Activated naive CD8-positive, alpha-beta T cell (primary cell): ENCODE measurements around the gene DDAH1.
"Not testable (repeated sequence)": the region's sequence is repeated elsewhere in the genome, so short reads cannot be mapped to it uniquely, and the experiment has no call there.

Experiments used
- H3K27ac Mint-ChIP-seq: one replicate; pipeline ENCODE4 v1.8.0; 2021; ENCODE audit warnings: mixed read lengths
- H3K27me3 Mint-ChIP-seq: one replicate; pipeline ENCODE4 v1.8.0; 2021; ENCODE audit warnings: mixed read lengths
- H3K36me3 Mint-ChIP-seq: one replicate; pipeline ENCODE4 v1.8.0; 2021; ENCODE audit warnings: mixed read lengths
- H3K4me1 Mint-ChIP-seq: one replicate; pipeline ENCODE4 v1.8.0; 2021; ENCODE audit warnings: low read depth, mixed read lengths
- H3K4me3 Mint-ChIP-seq: one replicate; pipeline ENCODE4 v1.8.0; 2021; ENCODE audit warnings: mild to moderate bottlenecking, mixed read lengths
- H3K9me3 Mint-ChIP-seq: one replicate; pipeline ENCODE4 v1.8.0; 2021; ENCODE audit warnings: low read depth, mixed read lengths

The DDAH1 gene

DNA sequence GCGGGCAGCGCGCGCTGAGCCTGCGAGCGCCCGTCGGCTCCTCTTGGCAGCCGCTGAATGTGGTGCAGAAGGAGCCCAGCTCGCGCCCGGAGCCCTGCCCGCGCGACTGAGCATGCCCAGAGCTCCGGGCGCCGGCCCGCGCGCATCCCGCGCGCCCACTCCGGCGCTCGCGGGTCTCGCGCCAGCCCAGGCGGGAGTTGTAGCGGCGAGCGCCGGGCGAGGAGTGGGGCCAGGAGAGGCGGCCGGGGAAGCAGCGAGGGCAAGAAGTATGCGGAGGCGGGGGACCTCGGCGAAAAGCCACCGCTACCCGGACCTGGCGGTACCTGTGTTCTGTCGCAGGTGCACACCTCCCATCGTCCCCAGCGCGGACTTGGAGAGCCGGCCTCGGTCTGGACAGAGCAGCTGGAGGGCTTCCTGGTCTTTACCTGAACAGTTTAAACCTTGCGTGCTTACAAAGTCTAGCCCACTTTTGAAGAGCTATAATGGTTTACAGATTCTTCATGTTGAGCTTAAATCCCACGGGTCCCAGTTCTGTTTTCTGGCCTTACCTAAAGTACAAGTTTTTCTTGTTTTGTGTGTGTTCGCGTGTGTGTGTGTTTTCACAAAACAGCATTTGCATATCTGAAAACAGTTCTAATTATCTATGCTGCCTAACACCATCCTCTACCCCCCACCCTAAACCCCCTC, at the start of gene DDAH1:
Gene DDAH1, minus strand, starts transcription at position 61 of the 687 bp plus-strand sequence. CDS start 114 bp downstream, outside the sequence.
- peaks cover 9% of the 10 kb centered on the region for H3K4me1 Mint-ChIP-seq
- peaks cover 48% of the 10 kb centered on the region for H3K27me3 Mint-ChIP-seq
- H3K9me3 Mint-ChIP-seq: no peaks in the 10 kb centered on the region
- no peak within 1 kb of the TSS for H3K27ac Mint-ChIP-seq
- peak within 1 kb of the TSS; percentile 57 for H3K4me3 Mint-ChIP-seq
- H3K36me3 Mint-ChIP-seq: peaks cover 2% of the 10 kb centered on the region

GRCh38 chr1:85513998-85514397, 49.0 kb upstream of the DDAH1 start:
- H3K4me1 Mint-ChIP-seq, H3K27me3 Mint-ChIP-seq, H3K4me3 Mint-ChIP-seq, H3K27ac Mint-ChIP-seq, H3K9me3 Mint-ChIP-seq, H3K36me3 Mint-ChIP-seq: not testable (repeated sequence)

GRCh38 chr1:85504417-85504816, 39.5 kb upstream of the DDAH1 start:
- Mint-ChIP-seq H3K27ac (no peak overlapping the region), H3K4me1 (no peaks in the 10 kb centered on the region), H3K9me3 (no peaks in the 10 kb centered on the region), H3K4me3 (no peak overlapping the region), H3K36me3 (no peaks in the 10 kb centered on the region), H3K27me3 (peaks cover 13% of the 10 kb centered on the region)

GRCh38 chr1:85502625-85503083, 37.7 kb upstream of the DDAH1 start:
- no peaks in the 10 kb centered on the region for H3K4me1 Mint-ChIP-seq
- no peak overlapping the region for H3K4me3 Mint-ChIP-seq
- no peak overlapping the region for H3K27ac Mint-ChIP-seq
- H3K27me3 Mint-ChIP-seq: peaks cover 11% of the 10 kb centered on the region
- no peaks in the 10 kb centered on the region for H3K36me3 Mint-ChIP-seq
- H3K9me3 Mint-ChIP-seq: no peaks in the 10 kb centered on the region

DNA sequence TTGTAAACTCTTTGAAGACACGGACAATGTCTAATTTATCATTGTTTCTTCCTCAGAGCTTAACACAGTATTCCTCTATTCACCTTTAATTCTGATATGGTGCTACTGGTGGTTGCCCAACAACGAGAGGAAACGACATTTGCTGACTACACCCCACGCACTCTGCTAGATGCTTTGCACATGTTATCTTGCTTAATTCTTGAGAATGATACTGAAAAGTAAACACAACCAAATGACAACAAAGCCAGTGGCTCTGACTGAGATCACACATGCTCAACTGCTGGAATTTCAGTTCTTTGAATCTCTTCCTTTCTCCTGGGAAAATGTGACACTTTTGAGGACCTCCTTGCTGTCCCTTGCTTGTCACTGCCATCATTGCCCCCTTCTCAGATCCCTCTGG, 37.2 kb upstream of the DDAH1 start:
- H3K4me3 Mint-ChIP-seq: no peak overlapping the region
- peaks cover 11% of the 10 kb centered on the region for H3K27me3 Mint-ChIP-seq
- no peak overlapping the region for H3K27ac Mint-ChIP-seq
- H3K4me1 Mint-ChIP-seq: no peaks in the 10 kb centered on the region
- no peaks in the 10 kb centered on the region for H3K9me3 Mint-ChIP-seq
- H3K36me3 Mint-ChIP-seq: no peaks in the 10 kb centered on the region

- no peaks in the 10 kb centered on the region for H3K36me3 Mint-ChIP-seq
- no peak overlapping the region for H3K27ac Mint-ChIP-seq
- H3K27me3 Mint-ChIP-seq: peaks cover 8% of the 10 kb centered on the region
- no peaks in the 10 kb centered on the region for H3K9me3 Mint-ChIP-seq
- no peak overlapping the region for H3K4me3 Mint-ChIP-seq
- no peaks in the 10 kb centered on the region for H3K4me1 Mint-ChIP-seq
Observed at GRCh38 chr1:85501355-85501898, 36.5 kb upstream of the DDAH1 start.

DNA sequence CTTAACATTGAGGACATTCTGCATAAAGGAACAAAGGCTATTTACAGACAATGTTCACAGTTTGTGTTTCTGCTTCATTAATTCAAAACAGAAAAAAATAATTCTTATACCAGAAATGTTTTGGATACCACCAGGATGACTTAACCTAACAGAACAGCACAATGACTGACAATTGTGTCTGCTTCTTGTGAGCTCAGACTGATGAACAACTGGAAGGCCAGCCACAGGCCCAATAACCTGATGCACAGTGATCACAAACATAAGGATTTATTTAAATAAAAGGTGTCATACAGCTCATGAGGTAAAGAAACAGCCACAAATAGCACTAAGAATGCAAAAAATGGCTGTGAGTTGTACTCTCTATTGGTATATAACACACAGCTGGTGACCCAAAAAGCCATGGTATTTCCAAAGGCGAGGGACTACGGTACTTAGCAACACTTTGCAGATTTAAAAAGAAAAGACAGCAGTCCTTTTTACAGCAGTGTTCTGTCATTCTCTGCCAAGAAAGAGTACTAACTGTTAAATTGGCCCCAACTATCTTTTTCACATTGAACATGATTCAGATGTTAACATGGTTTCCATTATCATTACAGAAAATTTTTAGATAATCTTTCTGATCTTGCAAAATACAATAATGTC, 32.1 kb upstream of the DDAH1 start:
- no peaks in the 10 kb centered on the region for H3K4me1 Mint-ChIP-seq
- no peaks in the 10 kb centered on the region for H3K36me3 Mint-ChIP-seq
- H3K9me3 Mint-ChIP-seq: no peaks in the 10 kb centered on the region
- H3K4me3 Mint-ChIP-seq: no peak overlapping the region
- H3K27me3 Mint-ChIP-seq: peaks cover 3% of the 10 kb centered on the region
- no peak overlapping the region for H3K27ac Mint-ChIP-seq

DNA sequence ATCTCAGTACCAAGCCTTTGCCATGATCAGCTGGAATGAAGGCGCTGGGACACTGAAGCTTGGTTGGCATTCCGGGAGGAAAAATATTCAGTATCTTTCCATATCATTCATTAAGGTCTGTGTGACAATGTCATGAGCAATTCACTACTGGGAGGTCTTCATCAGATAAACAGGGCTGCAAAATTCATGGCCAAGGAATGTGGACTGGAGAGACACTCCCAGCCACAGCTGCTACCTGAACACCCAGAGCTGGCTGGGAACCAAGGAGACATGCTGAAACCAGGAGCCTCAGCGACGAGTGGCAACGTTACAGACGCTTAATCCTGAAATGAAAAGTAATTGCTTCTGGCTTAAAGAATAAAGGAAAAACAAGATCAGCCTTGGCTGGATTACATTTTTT, 30.6 kb upstream of the DDAH1 start:
- Mint-ChIP-seq H3K4me1 (no peaks in the 10 kb centered on the region), H3K27me3 (peaks cover 3% of the 10 kb centered on the region), H3K36me3 (no peaks in the 10 kb centered on the region), H3K27ac (no peak overlapping the region), H3K4me3 (no peak overlapping the region), H3K9me3 (no peaks in the 10 kb centered on the region)

DNA sequence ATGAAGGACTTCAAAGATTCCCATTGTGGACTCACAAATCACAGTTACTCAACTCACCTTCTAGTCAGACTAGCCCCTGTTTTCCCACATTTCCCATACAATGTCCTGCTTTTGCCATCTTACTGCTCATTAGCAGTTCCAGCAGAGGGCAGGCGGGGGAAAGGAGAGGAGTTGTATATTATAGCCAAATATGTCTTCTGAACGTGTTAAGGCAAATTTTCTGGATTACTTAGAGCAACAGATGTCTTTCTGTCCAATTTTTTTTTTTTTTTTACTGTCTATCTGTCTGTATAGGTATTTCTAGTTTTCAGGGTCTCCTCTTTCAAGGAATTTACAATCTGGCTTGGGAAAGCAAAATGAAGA, 29.9 kb upstream of the DDAH1 start:
- H3K27ac Mint-ChIP-seq: no peak overlapping the region
- no peaks in the 10 kb centered on the region for H3K9me3 Mint-ChIP-seq
- peaks cover 3% of the 10 kb centered on the region for H3K27me3 Mint-ChIP-seq
- no peak overlapping the region for H3K4me3 Mint-ChIP-seq
- no peaks in the 10 kb centered on the region for H3K36me3 Mint-ChIP-seq
- H3K4me1 Mint-ChIP-seq: no peaks in the 10 kb centered on the region

GRCh38 chr1:85494074-85494903, 29.3 kb upstream of the DDAH1 start:
- no peak overlapping the region for H3K27ac Mint-ChIP-seq
- no peaks in the 10 kb centered on the region for H3K4me1 Mint-ChIP-seq
- H3K4me3 Mint-ChIP-seq: no peak overlapping the region
- H3K36me3 Mint-ChIP-seq: no peaks in the 10 kb centered on the region
- peaks cover 3% of the 10 kb centered on the region for H3K27me3 Mint-ChIP-seq
- H3K9me3 Mint-ChIP-seq: no peaks in the 10 kb centered on the region

DNA sequence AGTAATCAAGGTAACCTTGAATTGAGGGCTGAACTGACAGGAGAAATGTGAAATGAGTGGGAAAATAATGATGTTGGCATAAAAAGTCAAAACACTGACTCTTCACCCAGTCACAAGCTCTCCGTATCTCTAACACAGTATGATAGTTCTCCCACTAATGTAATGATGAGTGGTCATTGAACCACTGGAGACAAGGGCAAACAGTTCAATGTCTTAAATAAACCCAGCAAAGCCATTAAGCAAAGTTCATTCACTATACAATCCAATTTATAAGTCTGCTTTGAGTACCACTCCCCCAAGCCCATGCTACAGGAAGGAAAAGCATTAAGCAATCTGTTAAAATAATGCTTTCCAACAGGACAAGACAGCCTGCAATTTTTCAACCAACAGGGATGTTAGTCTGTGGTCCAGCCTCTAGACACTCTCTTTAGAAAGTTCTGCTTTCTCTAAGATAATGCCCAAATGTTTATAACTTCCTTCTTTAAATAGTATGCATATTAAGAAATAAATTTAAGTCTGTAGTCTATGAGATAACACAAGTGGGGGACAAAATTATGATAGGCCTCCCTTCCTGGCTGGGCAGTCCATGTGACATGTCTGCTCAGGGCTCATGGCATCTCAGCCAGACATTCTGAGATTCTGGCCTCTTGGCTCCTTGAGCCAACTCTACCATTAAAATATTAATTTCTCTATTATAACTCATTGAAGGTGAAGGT, 25.5 kb upstream of the DDAH1 start:
- Mint-ChIP-seq H3K27me3 (peaks cover 7% of the 10 kb centered on the region), H3K9me3 (no peaks in the 10 kb centered on the region), H3K4me1 (no peaks in the 10 kb centered on the region), H3K4me3 (no peak overlapping the region), H3K27ac (no peak overlapping the region), H3K36me3 (no peaks in the 10 kb centered on the region)

GRCh38 chr1:85488126-85488525, 23.2 kb upstream of the DDAH1 start:
- Mint-ChIP-seq H3K4me3 (no peak overlapping the region), H3K27ac (no peak overlapping the region), H3K9me3 (no peaks in the 10 kb centered on the region), H3K4me1 (no peaks in the 10 kb centered on the region), H3K36me3 (no peaks in the 10 kb centered on the region), H3K27me3 (peaks cover 7% of the 10 kb centered on the region)

DNA sequence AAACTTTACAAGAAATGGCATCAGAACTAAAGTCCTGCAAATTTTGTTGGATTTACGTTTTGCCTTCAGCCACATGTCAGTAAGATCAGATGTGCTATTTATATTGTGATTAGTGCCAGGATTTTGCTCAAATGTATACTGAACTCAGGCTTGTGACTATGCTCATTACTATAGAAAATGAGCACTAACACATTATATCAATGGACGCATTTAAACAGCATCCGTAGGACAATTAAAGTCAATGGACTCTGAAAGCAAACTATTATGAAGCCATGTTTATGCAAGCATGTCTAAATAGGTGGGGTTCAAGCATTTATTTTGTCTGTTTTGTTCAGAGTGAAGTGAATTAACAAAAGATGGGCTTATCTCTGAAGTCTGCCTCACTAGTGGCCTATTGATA, 20.6 kb upstream of the DDAH1 start:
- Mint-ChIP-seq H3K4me1 (no peaks in the 10 kb centered on the region), H3K27ac (no peak overlapping the region)

DNA sequence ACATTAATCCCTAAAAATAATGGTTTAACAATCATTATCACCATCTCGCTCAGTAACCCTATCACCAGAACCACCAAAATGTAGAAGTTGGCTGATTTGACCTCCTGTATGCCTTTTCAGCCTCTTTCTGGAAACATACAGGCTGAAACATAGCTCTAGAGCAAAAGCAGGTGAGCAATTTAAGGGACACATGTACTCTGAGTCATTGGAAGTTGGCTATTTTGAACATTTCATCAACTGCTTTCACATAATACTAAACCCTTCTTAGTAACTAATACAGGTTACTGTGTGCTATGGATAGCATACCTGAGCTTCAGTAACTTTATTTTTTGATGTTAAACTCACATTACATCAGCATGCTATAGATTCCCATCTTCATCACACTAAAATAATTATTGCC, 19.8 kb upstream of the DDAH1 start:
- Mint-ChIP-seq H3K27ac (no peak overlapping the region), H3K27me3 (peaks cover 8% of the 10 kb centered on the region), H3K4me3 (no peak overlapping the region), H3K9me3 (no peaks in the 10 kb centered on the region), H3K4me1 (no peaks in the 10 kb centered on the region), H3K36me3 (no peaks in the 10 kb centered on the region)

More for the DNA sequence above, 20.6 kb upstream of the DDAH1 start:
- peaks cover 7% of the 10 kb centered on the region for H3K27me3 Mint-ChIP-seq
- no peaks in the 10 kb centered on the region for H3K36me3 Mint-ChIP-seq
- H3K4me3 Mint-ChIP-seq: no peak overlapping the region
- no peaks in the 10 kb centered on the region for H3K9me3 Mint-ChIP-seq
